GM18867 (cell line): ENCODE data around the gene TYW1.
"Not testable (repeated sequence)": the region's sequence is repeated elsewhere in the genome, so short reads cannot be mapped to it uniquely, and the experiment has no call there.

Experiments used
- ATAC-seq: cut with Tn5 transposase; IDR thresholded peaks from one replicate; pipeline ENCODE4 v1.9.1; 2021; ENCODE audit warnings: mild to moderate bottlenecking, moderate library complexity; ENCODE audit not compliant: unreplicated experiment

Gene TYW1

GRCh38 chr7:67042781-67043558 lies 46.3 kb downstream of the TYW1 start:
- ATAC-seq = not testable (repeated sequence)

DNA sequence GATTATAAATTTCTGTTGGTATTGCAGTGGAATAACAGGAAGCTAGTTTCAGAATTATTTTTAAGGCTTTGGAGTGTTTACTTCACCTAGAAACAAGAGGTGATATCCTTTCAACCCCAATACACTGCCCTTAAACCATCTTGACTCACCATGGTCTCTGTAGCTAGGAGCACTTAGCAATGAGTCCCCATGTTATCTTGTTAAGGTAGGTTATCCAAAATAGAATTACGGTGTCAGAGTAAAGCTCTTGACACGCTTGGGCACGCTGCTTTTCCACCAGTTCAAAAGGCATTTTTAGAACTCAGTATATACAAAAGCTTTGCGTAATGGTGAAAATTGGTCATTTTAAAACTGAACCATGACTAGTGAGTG lies 46.9 kb downstream of the TYW1 start:
- not testable (repeated sequence) for ATAC-seq

DNA sequence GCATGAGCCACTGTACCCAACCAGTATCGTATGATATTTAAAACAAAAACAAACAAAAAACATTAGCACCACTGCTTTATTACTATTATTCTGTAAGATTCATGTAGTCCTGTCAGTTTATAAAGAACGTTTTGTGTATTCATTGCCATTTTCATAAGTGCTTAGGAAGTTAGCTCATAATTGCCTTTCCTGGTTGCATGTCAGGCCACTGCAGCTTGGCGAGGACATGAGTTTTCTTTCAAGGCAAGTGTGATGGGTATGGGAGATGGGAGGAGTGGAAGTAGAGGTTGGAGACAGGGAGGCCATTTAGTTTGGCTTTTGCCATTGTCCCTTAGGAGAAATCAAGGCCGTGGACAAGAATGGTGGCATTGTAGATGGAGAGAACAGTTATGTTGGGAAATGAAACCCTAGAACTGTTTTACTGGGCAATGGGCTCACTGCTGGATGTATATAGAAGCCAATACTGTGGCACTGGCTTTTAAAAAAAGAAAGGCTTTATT lies 48.9 kb downstream of the TYW1 start:
- ATAC-seq = no peak

GRCh38 chr7:67046819-67047218 lies 50.2 kb downstream of the TYW1 start:
- not testable (repeated sequence) for ATAC-seq

- not testable (repeated sequence) for ATAC-seq
These were observed 53.3 kb downstream of the TYW1 start for GRCh38 chr7:67049908-67050307.

DNA sequence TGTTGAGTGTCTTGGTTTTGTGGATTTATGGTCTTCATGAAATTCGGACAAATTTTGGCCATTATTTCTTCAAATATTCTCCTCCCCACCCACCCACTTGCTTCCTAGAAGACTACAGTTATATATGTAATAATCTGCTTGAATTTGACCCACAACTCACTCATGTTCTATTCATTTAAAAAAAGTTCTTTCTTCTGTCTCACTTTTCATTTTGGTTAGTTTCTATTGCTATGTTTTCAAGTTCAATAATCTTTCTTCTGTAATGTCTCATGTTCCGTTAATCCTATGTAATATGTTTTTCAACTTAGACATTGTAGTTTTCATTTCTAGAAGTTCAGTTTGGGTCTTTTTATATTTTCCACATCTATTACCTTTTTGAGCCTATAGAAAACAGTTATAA lies 55.5 kb downstream of the TYW1 start:
- not testable (repeated sequence) for ATAC-seq

- ATAC-seq = no peak
These were observed 60.0 kb downstream of the TYW1 start for GRCh38 chr7:67056683-67057082.

- not testable (repeated sequence) for ATAC-seq
These were observed 64.7 kb downstream of the TYW1 start for GRCh38 chr7:67061321-67061720.

GRCh38 chr7:67062802-67063201 lies 66.2 kb downstream of the TYW1 start:
- ATAC-seq = not testable (repeated sequence)

GRCh38 chr7:67066950-67067622 lies 70.5 kb downstream of the TYW1 start:
- ATAC-seq = peak; percentile 73

DNA sequence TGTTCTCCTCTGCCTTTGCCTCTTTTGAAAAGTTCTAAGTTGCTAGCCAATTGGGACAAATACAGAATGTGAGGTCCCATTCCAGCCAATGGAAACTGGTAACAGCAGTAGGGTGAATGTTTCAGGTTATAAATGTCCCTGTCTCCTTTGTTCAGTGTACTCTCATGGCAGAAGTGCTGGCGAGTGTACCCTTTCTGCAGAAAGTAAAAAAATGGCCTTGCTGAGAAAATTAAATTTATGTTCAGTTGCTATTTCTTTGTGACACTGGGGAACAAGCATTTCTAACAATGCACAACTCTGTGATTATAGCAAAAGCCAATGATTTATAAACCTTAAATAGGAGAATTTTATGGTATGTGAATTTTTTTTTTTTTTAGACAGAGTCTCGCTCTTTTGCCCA lies 79.5 kb downstream of the TYW1 start:
- not testable (repeated sequence) for ATAC-seq

- not testable (repeated sequence) for ATAC-seq
These were observed 86.2 kb downstream of the TYW1 start for GRCh38 chr7:67082880-67083279.

- not testable (repeated sequence) for ATAC-seq
These were observed 92.6 kb downstream of the TYW1 start for GRCh38 chr7:67089261-67089660.

- ATAC-seq = not testable (repeated sequence)
These were observed 94.4 kb downstream of the TYW1 start for GRCh38 chr7:67091053-67091452.

DNA sequence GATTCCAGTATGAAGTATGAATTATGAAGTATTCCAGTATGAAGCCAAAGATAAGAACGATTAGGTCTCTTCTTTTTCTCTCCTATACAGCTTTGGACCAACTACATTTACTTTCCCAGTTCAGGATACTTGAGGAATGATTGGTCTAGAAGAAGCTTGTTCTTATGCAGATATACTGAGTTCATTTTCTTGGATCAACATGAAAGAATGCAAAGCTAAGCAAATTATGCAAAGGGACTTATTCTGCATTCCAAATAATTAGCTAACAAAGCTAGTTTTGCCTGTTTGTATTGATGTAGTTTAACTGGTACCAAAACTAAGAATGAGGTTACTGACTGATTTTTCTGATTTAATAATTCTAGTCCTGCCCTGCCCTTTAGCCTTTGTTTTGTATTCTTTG lies 101.4 kb downstream of the TYW1 start:
- ATAC-seq = not testable (repeated sequence)

GRCh38 chr7:67099406-67099805 lies 102.8 kb downstream of the TYW1 start:
- ATAC-seq = not testable (repeated sequence)

- ATAC-seq = not testable (repeated sequence)
These were observed 103.4 kb downstream of the TYW1 start for GRCh38 chr7:67100038-67100437.

DNA sequence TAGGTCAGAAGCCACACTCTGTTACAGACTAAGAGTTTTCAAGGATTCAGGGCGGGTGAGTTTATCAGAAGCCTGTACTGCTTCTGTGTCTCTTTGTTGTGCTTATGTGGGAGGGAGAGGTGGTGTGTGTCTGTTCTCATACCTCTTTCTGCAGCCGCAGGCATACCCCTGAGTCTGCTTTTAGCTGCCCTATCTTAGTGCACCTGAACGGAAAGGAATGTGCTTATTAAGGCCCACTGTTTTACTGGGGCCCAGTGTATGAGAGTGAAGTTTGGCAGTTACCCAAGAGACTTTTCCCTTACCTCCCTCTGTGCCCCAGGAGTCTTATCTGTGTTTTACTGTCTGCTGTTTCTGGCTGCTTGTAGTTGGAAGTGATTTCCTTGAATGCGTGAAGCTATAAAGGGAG lies 104.3 kb downstream of the TYW1 start:
- no peak for ATAC-seq

GRCh38 chr7:67104937-67105336 lies 108.3 kb downstream of the TYW1 start:
- not testable (repeated sequence) for ATAC-seq

GRCh38 chr7:67105377-67105776 lies 108.7 kb downstream of the TYW1 start:
- no peak for ATAC-seq

DNA sequence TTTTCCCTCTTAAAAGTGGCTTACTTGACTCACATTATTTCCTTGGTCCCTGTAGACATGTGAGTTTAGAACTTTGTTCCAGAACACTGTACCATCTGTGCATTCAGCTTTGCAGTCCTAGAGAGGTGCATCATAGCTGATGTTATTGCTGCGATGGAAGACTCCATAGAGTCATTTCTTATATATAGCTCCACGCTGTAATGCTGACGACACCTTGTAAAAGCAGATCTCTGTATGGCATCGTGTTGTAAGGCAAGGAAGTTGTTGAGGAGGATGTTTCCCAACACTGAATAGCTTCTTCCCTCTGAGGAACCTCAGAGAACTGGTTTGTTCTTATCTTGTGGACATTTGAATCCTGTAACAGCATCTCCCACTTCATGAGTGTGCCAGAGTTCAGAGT lies 109.6 kb downstream of the TYW1 start:
- ATAC-seq = not testable (repeated sequence)

GRCh38 chr7:67111342-67111741 lies 114.7 kb downstream of the TYW1 start:
- ATAC-seq = not testable (repeated sequence)
